Esophagus muscularis mucosa (tissue), 4 donors: ENCODE results near the gene GPI. TPM values are rescaled to one million over a fixed set of nuclear protein-coding genes. Genes with fewer than 3 reads are reported as not detected.

ENCODE experiments used
- DNase-seq: peaks from one replicate; pipeline ENCODE4 v3.0.0-alpha.2; 2017; ENCODE audit errors: extremely low spot score
- H3K27ac ChIP-seq, 4 donors: fragments of 200-600 bp; sonication (generic); replicated peaks in 1 of 4; 1 replicate in 3 of 4; 2 replicates in 1 of 4; pipeline ENCODE4 v1.5.1; 2016 to 2019; ENCODE audit warnings: mild to moderate bottlenecking in 1 of 4
- H3K27me3 ChIP-seq, 4 donors: fragments of 200-600 bp; sonication (generic); one replicate each; pipeline versions ENCODE4 v1.5.1 to v1.6.0; 2016 to 2019
- H3K36me3 ChIP-seq, 4 donors: fragments of 200-600 bp; sonication (generic); one replicate each; pipeline ENCODE4 v1.5.1; 2016 to 2019
- H3K4me1 ChIP-seq, 4 donors: fragments of 200-600 bp; sonication (generic); one replicate each; pipeline ENCODE4 v1.5.1; 2016 to 2019
- H3K4me3 ChIP-seq, 4 donors: fragments of 200-600 bp; sonication (generic); 1 replicate in 2 of 4; 2 replicates in 2 of 4; pipeline ENCODE4 v1.5.1; 2016 to 2019; ENCODE audit warnings: mild to moderate bottlenecking in 4 of 4, moderate library complexity in 1 of 4
- H3K9me3 ChIP-seq, 4 donors: fragments of 200-600 bp; sonication (generic); 1 replicate in 3 of 4; 2 replicates in 1 of 4; pipeline ENCODE4 v1.5.1; 2016 to 2019
- CTCF ChIP-seq, 3 experiments: fragments of 200-600 bp in 2 of 3; fragments of 450-650 bp in 1 of 3; sonication (generic) in 2 of 3; IDR thresholded peaks; one replicate each; pipeline ENCODE4 v1.5.1; 2017 to 2019; ENCODE audit warnings: antibody characterized with exemption in 3 of 3, mild to moderate bottlenecking in 2 of 3, moderate library complexity in 1 of 3
- EP300 ChIP-seq: sonication (generic); formaldehyde crosslinking; IDR thresholded peaks from one replicate; pipeline ENCODE4 v1.6.1; 2017; ENCODE audit warnings: antibody characterized with exemption
- POLR2A ChIP-seq: fragments of 450-650 bp; IDR thresholded peaks from one replicate; pipeline ENCODE4 v1.6.1; 2017; ENCODE audit warnings: antibody characterized with exemption, moderate library complexity, mild to moderate bottlenecking, low read depth
- POLR2AphosphoS5 ChIP-seq, 2 donors: sonication (generic); formaldehyde crosslinking; IDR thresholded peaks; one replicate each; pipeline ENCODE4 v1.6.1; 2017; ENCODE audit warnings: antibody characterized with exemption in 2 of 2
- WGBS: methylation state at CpG from one replicate; pipeline ENCODE4 v1.1.5; 2018; 5-methylcytosine and 5-hydroxymethylcytosine counted together
- intact Hi-C: fragments of 100-400 bp; cut with DNase I; formaldehyde crosslinking; loops from one replicate; pipeline ENCODE4 v1.15.1; 2023
- total RNA-seq, 4 donors: library from RNA; depleted of rRNA; stranded (reverse); fragments of >200 nt; gene quantifications; one replicate each; pipeline versions ENCODE4 v1.1.0 to v1.2.1, GENCODE V29; 2016

Gene GPI
- total RNA-seq, 4 donors from 2014 or later = 121 to 313 (median 212) TPM

DNA sequence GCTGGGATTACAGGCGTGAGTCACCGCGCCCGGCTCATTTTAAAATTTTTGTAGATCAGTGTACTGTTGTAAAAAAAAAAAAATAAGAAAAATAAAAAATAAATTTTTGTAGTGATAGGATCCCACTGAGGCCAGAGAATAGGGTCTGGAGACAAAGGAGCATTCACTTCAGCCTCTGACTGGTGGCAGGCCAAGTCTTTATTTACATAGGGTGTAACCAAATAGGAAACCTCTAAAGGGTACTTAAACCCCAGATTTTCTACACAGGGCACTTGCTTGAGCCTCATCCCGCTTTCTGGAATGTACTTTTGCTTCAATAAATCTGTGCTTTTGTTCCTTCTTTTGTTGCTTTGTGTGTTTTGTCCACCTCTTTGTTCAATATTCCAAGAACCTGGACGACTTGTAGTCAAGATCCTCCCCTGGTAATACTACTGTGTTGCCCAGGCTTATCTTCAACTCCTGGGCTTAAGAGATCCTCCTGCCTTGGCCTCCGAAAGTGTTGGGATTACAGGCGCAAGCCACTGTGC, 37.1 kb downstream of the GPI start:
- peaks cover 28 to 48% (median 40%) of the 10 kb centered on the region in 4 donors for H3K36me3 ChIP-seq
- WGBS = 94% methylated on average over 8 of the region's 8 CpGs
- no peak overlapping the region for H3K27ac ChIP-seq
- no peak overlapping the region for H3K4me3 ChIP-seq
- no peak for DNase-seq
- intact Hi-C loops = no loop called here
- no peaks in the 10 kb centered on the region for H3K27me3 ChIP-seq
- H3K4me1 ChIP-seq = peaks cover 5 to 16% (median 12%) of the 10 kb centered on the region in 4 donors
- H3K9me3 ChIP-seq = no peaks in the 10 kb centered on the region
- no peak for TF ChIP-seq POLR2AphosphoS5 (IDR thresholded peaks at IDR 0.05)
- TF ChIP-seq EP300 = no peak
- no peak for TF ChIP-seq POLR2A
- TF ChIP-seq CTCF (IDR thresholded peaks at IDR 0.05) = no peak

GRCh38 chr19:34403784-34404108, 38.8 kb downstream of the GPI start:
- peak overlapping the region; percentile 74 to 97 (median 89) for H3K4me3 ChIP-seq
- no peaks in the 10 kb centered on the region for H3K27me3 ChIP-seq
- H3K9me3 ChIP-seq = no peaks in the 10 kb centered on the region
- WGBS = 40% methylated on average over 6 of the region's 6 CpGs
- no peak for DNase-seq
- intact Hi-C loops = no loop called here
- peaks cover 20 to 37% (median 27%) of the 10 kb centered on the region in 4 donors for H3K36me3 ChIP-seq
- peak overlapping the region; percentile 55 to 75 (median 66) for H3K27ac ChIP-seq
- H3K4me1 ChIP-seq = peaks cover 5 to 16% (median 12%) of the 10 kb centered on the region in 4 donors
- TF ChIP-seq POLR2A = no peak
- no peak for TF ChIP-seq CTCF (IDR thresholded peaks at IDR 0.05)
- no peak for TF ChIP-seq POLR2AphosphoS5 (IDR thresholded peaks at IDR 0.05)
- TF ChIP-seq EP300 = no peak

GRCh38 chr19:34404109-34404909, 39.3 kb downstream of the GPI start, which contains the start of gene PDCD2L:
PDCD2L (plus strand) TSS chr19:34404399; CDS start chr19:34404431, 32 bp downstream.
- peak; percentile 96 for DNase-seq
- peaks cover 5 to 16% (median 12%) of the 10 kb centered on the region in 4 donors for H3K4me1 ChIP-seq
- peaks cover 16 to 37% (median 25%) of the 10 kb centered on the region in 4 donors for H3K36me3 ChIP-seq
- no peaks in the 10 kb centered on the region for H3K27me3 ChIP-seq
- peak within 1 kb of the TSS; percentile 74 to 97 (median 89) for H3K4me3 ChIP-seq
- no peaks in the 10 kb centered on the region for H3K9me3 ChIP-seq
- under 1% methylated on average over 16 of the region's 69 CpGs for WGBS
- TF ChIP-seq CTCF (IDR thresholded peaks at IDR 0.05) (peak in 1 of 3 experiments; percentile 13), POLR2A (peak; percentile 47), POLR2AphosphoS5 (IDR thresholded peaks at IDR 0.05) (peak; percentile 88), EP300 (no peak)
- H3K27ac ChIP-seq = peak within 1 kb of the TSS; percentile 55 to 75 (median 66)
- intact Hi-C loops = no loop called here

DNA sequence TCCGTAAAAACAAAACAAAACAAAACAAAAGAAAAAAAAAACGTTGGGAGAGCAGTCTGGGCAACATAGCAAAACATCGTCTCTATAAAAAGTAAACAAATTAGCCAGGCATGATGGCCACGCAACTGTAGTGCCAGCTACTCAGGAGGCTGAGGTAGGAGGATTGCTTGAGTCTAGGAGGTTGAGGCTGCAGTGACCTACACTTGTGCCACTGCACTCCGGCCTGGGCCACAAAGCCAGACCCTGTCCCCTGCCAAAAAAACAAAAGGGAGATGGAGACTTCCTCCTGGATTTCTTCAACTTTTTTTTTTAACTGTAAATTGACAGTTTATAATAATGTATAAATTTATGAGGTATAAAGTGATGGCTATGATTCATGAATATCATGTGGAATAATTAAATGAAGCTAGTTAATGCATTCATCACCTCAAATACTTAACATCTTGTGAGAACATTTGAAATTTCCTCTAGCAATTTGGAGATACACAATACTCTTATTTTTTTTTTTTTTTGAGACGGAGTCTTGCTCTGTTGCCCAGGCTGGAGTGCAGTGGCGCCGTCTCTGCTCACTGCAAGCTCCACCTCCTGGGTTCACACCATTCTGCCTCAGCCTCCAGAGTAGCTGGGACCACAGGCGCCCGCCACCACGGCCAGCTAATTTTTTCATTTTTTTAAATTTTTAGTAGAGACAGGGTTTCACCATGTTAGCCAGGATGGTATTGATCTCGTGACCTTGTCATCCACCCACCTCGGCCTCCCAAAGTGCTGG, 41.1 kb downstream of the GPI start:
- H3K36me3 ChIP-seq = peaks cover under 1 to 29% (median 14%) of the 10 kb centered on the region in 4 donors
- no peak overlapping the region for H3K27ac ChIP-seq
- H3K4me3 ChIP-seq = no peak overlapping the region
- H3K4me1 ChIP-seq = peaks cover 5 to 16% (median 12%) of the 10 kb centered on the region in 4 donors
- TF ChIP-seq POLR2AphosphoS5 (IDR thresholded peaks at IDR 0.05) (no peak), POLR2A (no peak), EP300 (no peak), CTCF (IDR thresholded peaks at IDR 0.05) (no peak)
- intact Hi-C loops = no loop called here
- WGBS = 87% methylated on average over 13 of the region's 13 CpGs
- no peak for DNase-seq
- H3K27me3 ChIP-seq = no peaks in the 10 kb centered on the region
- no peaks in the 10 kb centered on the region for H3K9me3 ChIP-seq
